Fibroblast of upper back skin (primary cell): ENCODE results near the gene ZNF324.
"Not testable (repeated sequence)": the region's sequence is repeated elsewhere in the genome, so short reads cannot be mapped to it uniquely, and the experiment has no call there.

ENCODE experiments used
- DNase-seq: peaks from one replicate; pipeline ENCODE4 v3.0.0-alpha.2; 2013

ZNF324 gene

DNA sequence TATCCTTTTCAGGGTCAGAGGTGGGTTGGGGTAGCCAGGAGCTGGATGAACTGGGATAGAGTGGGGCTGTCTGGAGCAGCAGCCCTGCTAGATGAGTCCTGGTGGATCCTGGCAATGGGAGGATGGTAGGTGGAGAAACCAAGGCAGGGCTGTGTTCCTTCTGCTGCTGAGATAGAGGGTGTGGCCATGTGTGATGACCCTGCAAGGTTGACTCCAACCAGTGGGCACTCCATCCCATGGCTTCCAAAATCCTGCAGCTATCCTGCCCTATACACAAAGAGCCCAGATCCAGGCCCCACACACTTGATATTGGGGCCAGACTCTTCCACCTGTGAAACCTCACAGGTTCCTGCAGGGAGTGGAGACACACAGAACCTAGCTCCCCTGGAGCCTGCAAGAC is 6.9 kb downstream of the ZNF324 start:
- DNase-seq, result no peak

- DNase-seq, result peak; percentile 69
Measured at GRCh38 chr19:58474291-58474996, 7.6 kb downstream of the ZNF324 start.

- DNase-seq, result no peak
Measured at GRCh38 chr19:58474997-58475713, 8.3 kb downstream of the ZNF324 start.

- DNase-seq, result peak; percentile 96
Measured at GRCh38 chr19:58475714-58476497, 9.0 kb downstream of the ZNF324 start, which contains the start of gene ZNF446. ZNF446 (plus strand) TSS chr19:58476352; CDS start chr19:58477219, 867 bp downstream.

GRCh38 chr19:58476498-58477015 is 9.7 kb downstream of the ZNF324 start:
- DNase-seq, result no peak

DNA sequence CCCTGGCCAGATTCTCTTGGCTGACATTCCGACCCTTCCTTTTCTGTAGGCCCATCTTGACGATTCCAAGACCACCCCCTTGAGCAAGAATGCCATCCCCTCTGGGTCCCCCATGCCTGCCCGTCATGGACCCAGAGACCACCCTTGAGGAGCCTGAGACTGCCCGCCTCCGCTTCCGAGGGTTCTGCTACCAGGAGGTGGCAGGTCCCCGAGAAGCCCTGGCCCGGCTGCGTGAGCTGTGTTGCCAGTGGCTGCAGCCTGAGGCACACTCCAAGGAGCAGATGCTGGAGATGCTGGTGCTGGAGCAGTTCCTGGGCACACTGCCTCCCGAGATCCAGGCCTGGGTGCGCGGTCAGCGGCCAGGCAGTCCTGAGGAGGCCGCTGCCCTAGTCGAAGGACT is 10.2 kb downstream of the ZNF324 start:
- DNase-seq, result no peak

DNA sequence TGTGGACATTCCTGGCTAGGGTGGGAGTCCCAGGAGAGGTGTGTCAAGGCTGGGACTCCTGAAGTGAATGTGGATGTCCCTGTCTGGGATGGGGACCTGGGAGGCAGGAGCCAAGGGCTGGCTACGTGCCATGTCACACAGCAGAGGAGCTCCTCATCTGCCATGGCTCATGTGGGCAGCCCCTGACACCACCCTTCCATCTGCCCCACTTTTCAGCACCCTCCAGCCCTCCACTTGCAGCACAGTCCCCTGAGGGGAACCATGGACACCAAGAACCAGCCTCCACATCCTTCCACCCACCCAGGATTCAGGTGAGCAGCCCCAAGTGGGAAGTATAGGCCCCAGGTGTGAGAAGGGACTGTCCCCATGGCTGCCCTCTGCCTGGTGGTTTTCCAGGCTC is 11.0 kb downstream of the ZNF324 start:
- DNase-seq, result no peak

- no peak for DNase-seq
Measured at GRCh38 chr19:58479303-58479702, 12.4 kb downstream of the ZNF324 start.

- no peak for DNase-seq
Measured at GRCh38 chr19:58479736-58480480, 13.0 kb downstream of the ZNF324 start.

GRCh38 chr19:58480481-58480830 is 13.6 kb downstream of the ZNF324 start:
- DNase-seq, result no peak

GRCh38 chr19:58480831-58481230 is 14.0 kb downstream of the ZNF324 start:
- no peak for DNase-seq

DNA sequence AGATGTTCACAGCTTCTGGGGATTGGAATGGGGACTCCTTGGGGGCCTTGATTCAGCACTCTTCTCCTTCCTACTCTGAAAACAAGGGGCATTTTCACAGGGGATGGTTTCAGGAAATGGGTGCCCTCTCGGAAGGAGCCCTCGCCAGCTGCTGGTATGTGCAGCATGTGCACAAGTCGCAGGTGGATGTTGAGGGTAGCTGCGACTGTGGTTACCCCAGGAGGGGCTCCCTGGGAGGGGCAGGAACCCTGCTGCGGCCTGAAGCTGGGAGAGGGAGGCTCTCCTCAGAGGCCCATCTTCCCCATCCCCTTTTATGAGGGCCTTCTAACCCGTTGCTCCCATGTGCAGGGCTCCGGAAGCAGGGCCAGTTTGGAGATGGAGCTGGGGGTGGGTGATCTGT is 15.5 kb downstream of the ZNF324 start:
- no peak for DNase-seq

DNA sequence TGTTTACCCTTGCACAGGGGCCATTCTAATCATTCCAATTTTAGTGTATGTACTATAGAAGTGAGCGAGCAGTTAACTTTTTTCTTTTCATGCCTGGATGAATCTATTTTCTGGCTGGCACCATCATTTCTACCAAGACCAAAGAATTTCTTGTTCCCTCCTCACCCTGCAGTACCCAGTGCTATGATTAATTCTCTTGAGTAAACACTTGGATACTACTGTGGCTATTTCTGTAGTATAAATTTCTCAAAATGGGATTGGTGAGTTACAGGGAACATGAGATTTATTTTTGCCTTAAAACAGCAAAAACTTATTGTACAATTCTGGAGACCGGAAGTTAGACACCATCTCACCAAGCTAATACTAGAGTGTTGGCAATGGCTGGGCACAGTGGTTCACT is 16.9 kb downstream of the ZNF324 start:
- DNase-seq, result no peak

DNA sequence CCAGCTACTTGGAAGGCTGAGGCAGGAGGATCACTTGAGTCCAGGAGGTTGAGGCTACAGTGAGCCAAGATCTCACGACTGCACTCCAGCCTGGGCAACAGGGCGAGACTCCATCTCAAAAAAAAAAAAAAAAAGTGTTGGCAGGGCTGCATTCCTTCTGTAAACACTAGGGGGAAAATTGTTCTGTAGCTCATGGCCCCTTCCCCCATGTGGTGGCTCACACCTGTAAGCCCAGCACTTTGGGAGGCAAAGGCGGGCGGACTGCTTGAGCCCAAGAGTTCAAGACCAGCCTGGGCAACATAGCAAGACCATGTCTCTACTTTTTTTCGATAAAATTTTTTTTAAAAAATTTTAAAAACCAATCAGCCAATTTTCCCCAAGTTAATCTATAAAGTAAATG is 17.5 kb downstream of the ZNF324 start:
- DNase-seq, result not testable (repeated sequence)

DNA sequence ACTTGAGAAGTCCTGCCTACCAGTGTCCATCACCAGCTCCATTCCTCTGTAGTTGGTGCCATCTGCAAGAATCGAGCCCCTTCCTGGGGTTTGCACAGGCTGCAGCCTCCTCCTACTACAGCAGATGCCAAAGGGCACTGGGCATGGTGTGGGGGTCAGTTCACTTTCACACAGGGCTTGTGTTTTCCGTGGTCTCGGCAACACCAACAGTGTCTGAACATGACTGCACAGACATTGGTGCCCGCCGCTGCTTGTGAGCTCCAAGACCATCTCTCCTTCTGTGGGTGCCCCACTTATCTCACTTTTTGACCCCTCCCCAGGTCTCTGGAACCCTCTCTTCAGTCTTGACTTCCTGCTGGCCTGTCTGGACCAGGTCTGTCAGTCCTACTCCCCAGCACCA is 24.5 kb downstream of the ZNF324 start:
- DNase-seq, result no peak

- no peak for DNase-seq
Measured at GRCh38 chr19:58492265-58492664, 25.4 kb downstream of the ZNF324 start.

DNA sequence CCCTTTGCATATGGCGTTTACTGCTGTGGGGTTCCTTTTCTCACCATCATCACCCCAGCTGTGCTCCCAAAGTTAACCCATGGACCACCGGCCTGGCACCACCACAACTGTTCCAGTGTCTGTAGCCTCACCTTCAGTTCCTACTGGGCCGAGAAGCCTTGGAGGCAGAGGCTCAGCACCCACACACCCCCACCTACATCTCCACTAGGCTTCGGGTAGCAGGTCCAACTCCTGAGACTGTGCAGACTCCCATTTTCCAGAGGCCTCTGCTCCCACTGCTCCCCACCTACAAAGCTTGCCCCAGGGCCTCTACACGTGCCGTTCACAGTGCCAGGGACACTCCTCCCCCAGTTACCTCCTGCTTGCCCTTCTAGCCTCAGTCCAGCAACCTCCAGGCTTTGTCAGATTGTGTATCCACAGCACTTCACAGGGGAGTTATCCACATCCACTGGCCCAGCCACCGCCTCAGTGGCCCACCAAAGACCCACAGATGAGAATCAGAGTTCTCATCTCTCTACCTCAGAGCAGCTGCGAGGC is 30.8 kb downstream of the ZNF324 start:
- no peak for DNase-seq

DNA sequence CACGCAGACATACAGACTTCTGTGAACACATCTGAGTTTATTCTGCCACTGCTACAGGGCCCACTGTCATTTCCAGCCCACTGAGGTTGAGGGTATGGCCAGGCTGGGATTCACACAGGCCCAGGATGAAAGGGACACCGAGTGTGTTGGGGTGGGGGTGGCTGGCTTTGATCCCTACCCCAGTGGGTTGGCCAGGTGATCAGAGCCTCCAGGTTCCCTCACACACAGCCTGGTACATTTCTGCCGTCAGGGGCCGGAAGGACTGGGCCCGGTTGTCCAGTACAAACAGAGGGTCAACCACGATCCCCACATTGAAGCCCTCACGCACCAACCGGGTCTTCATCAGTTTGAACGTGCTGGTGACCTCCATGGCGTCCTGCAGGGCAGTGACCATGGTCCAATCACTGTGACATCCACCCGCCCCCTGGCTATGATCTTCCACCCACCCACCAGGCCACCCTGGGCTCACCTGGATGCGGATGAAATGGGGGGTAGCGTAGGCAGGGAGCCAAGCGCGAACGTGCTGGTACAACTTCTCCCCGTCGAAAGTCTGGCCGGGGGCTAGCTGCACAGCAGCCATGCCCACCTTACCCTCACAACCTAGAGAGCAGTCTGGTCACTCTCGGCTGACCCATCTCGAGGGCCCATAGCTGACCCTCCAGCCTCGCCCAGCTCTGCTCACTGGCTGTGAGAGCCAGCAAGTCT is 31.6 kb downstream of the ZNF324 start:
- no peak for DNase-seq

GRCh38 chr19:58499021-58499927 is 32.4 kb downstream of the ZNF324 start:
- peak; percentile 99 for DNase-seq

- DNase-seq, result no peak
Measured at GRCh38 chr19:58500242-58500641, 33.4 kb downstream of the ZNF324 start.
